ENCODE measurements around the gene COL5A2.

COL5A2 gene

GRCh38 chr2:189008555-189009262 is 170.9 kb downstream of the COL5A2 start:
- Histone ChIP-seq H3K36me3 (ENCODE audit: insufficient read depth) (no peaks in the 10 kb centered on the region), H4K20me1 (ENCODE audit: insufficient read depth) (no peaks in the 10 kb centered on the region), H3K4me3 (IDR thresholded peaks at IDR 0.05; ENCODE audit: insufficient read depth, low read depth, low read length) (no peak overlapping the region), H3K27ac (no peak overlapping the region), H2AFZ (ENCODE audit: low read depth) (no peak overlapping the region), H3K9ac (no peak overlapping the region), H3K4me2 (no peak overlapping the region), H3K4me1 (ENCODE audit: low read depth, poor library complexity, severe bottlenecking) (no peaks in the 10 kb centered on the region), H3K79me2 (ENCODE audit: insufficient read depth, low read depth) (no peaks in the 10 kb centered on the region), H3K27me3 (ENCODE audit: insufficient read depth, low read depth) (no peaks in the 10 kb centered on the region)
- TF ChIP-seq CTCF (conservative IDR thresholded peaks at IDR 0.05; ENCODE audit: low read depth, low read length), result no peak

GRCh38 chr2:189002079-189002478 is 177.5 kb downstream of the COL5A2 start:
- no peaks in the 10 kb centered on the region for H3K4me1 ChIP-seq (ENCODE audit: low read depth, poor library complexity, severe bottlenecking)
- no peak overlapping the region for H3K4me3 ChIP-seq (IDR thresholded peaks at IDR 0.05; ENCODE audit: insufficient read depth, low read depth, low read length)
- no peak overlapping the region for H3K9ac ChIP-seq
- H3K36me3 ChIP-seq (ENCODE audit: insufficient read depth), result no peaks in the 10 kb centered on the region; the same call in 1 of the 2 replicates
- H3K27me3 ChIP-seq (ENCODE audit: insufficient read depth, low read depth), result no peaks in the 10 kb centered on the region
- H2AFZ ChIP-seq (ENCODE audit: low read depth), result no peak overlapping the region
- H3K27ac ChIP-seq, result no peak overlapping the region
- H3K79me2 ChIP-seq (ENCODE audit: insufficient read depth, low read depth), result no peaks in the 10 kb centered on the region
- H4K20me1 ChIP-seq (ENCODE audit: insufficient read depth), result no peaks in the 10 kb centered on the region
- TF ChIP-seq CTCF (conservative IDR thresholded peaks at IDR 0.05; ENCODE audit: low read depth, low read length), result no peak
- no peak overlapping the region for H3K4me2 ChIP-seq

GRCh38 chr2:189000221-189000620 is 179.3 kb downstream of the COL5A2 start:
- H3K4me3 ChIP-seq (IDR thresholded peaks at IDR 0.05; ENCODE audit: insufficient read depth, low read depth, low read length), result no peak overlapping the region
- no peak overlapping the region for H2AFZ ChIP-seq (ENCODE audit: low read depth)
- no peaks in the 10 kb centered on the region for H3K4me1 ChIP-seq (ENCODE audit: low read depth, poor library complexity, severe bottlenecking)
- no peak overlapping the region for H3K4me2 ChIP-seq
- no peaks in the 10 kb centered on the region for H3K79me2 ChIP-seq (ENCODE audit: insufficient read depth, low read depth)
- no peaks in the 10 kb centered on the region for H3K27me3 ChIP-seq (ENCODE audit: insufficient read depth, low read depth)
- no peak for TF ChIP-seq CTCF (conservative IDR thresholded peaks at IDR 0.05; ENCODE audit: low read depth, low read length)
- H4K20me1 ChIP-seq (ENCODE audit: insufficient read depth), result no peaks in the 10 kb centered on the region
- H3K36me3 ChIP-seq (ENCODE audit: insufficient read depth), result no peaks in the 10 kb centered on the region; the same call in 1 of the 2 replicates
- no peak overlapping the region for H3K9ac ChIP-seq
- no peak overlapping the region for H3K27ac ChIP-seq

- H3K4me3 ChIP-seq (IDR thresholded peaks at IDR 0.05; ENCODE audit: insufficient read depth, low read depth, low read length), result no peak overlapping the region
- no peaks in the 10 kb centered on the region for H4K20me1 ChIP-seq (ENCODE audit: insufficient read depth)
- H3K4me2 ChIP-seq, result no peak overlapping the region
- no peak overlapping the region for H2AFZ ChIP-seq (ENCODE audit: low read depth)
- no peak for TF ChIP-seq CTCF (conservative IDR thresholded peaks at IDR 0.05; ENCODE audit: low read depth, low read length)
- no peaks in the 10 kb centered on the region for H3K79me2 ChIP-seq (ENCODE audit: insufficient read depth, low read depth)
- H3K27ac ChIP-seq, result no peak overlapping the region
- H3K9ac ChIP-seq, result no peak overlapping the region
- H3K4me1 ChIP-seq (ENCODE audit: low read depth, poor library complexity, severe bottlenecking), result no peaks in the 10 kb centered on the region
- no peaks in the 10 kb centered on the region for H3K27me3 ChIP-seq (ENCODE audit: insufficient read depth, low read depth)
- no peaks in the 10 kb centered on the region for H3K36me3 ChIP-seq (ENCODE audit: insufficient read depth)
These were observed 182.3 kb downstream of the COL5A2 start for GRCh38 chr2:188997263-188997662.

Measured in KMS-11 (cell line).